Stimulated activated CD4-positive, alpha-beta T cell treated with anti-CD3 and anti-CD28 coated beads, Interleukin-15, amount 100 ng/mL, for 24 hours (primary cell): ENCODE results near the gene SERTM2.
"Not testable (repeated sequence)": the region's sequence is repeated elsewhere in the genome, so short reads cannot be mapped to it uniquely, and the experiment has no call there.

Experiments
- DNase-seq: peaks from one replicate; pipeline ENCODE4 v3.0.0-alpha.2; 2020

SERTM2 gene

GRCh38 chrX:111511477-111511876 lies at the start of gene SERTM2:
Gene SERTM2, plus strand, starts transcription at chrX:111511645. Its CDS starts 7,213 bp downstream, at chrX:111518858.
- no peak for DNase-seq

GRCh38 chrX:111465669-111466068 lies 45.8 kb upstream of the SERTM2 start:
- DNase-seq, result no peak

GRCh38 chrX:111467896-111468295 lies 43.5 kb upstream of the SERTM2 start:
- no peak for DNase-seq

- DNase-seq, result no peak
Measured at GRCh38 chrX:111470681-111471403, 40.6 kb upstream of the SERTM2 start.

- DNase-seq, result no peak
Measured at GRCh38 chrX:111481896-111482295, 29.5 kb upstream of the SERTM2 start.

GRCh38 chrX:111483135-111483534 lies 28.3 kb upstream of the SERTM2 start:
- DNase-seq, result no peak

- DNase-seq, result no peak
Measured at GRCh38 chrX:111483881-111484280, 27.6 kb upstream of the SERTM2 start.

- no peak for DNase-seq
Measured at GRCh38 chrX:111490688-111491087, 20.8 kb upstream of the SERTM2 start.

GRCh38 chrX:111492085-111492484 lies 19.4 kb upstream of the SERTM2 start:
- DNase-seq, result no peak

GRCh38 chrX:111498538-111499103 lies 12.8 kb upstream of the SERTM2 start:
- no peak for DNase-seq

- no peak for DNase-seq
Measured at GRCh38 chrX:111503485-111503993, 7.9 kb upstream of the SERTM2 start.

- no peak for DNase-seq
Measured at GRCh38 chrX:111504941-111505340, 6.5 kb upstream of the SERTM2 start.

- DNase-seq, result no peak
Measured at GRCh38 chrX:111505783-111506182, 5.7 kb upstream of the SERTM2 start.

GRCh38 chrX:111506826-111507225 lies 4.6 kb upstream of the SERTM2 start:
- no peak for DNase-seq

- no peak for DNase-seq
Measured at GRCh38 chrX:111507933-111508332, 3.5 kb upstream of the SERTM2 start.

GRCh38 chrX:111515298-111515697 lies 3.9 kb downstream of the SERTM2 start:
- DNase-seq, result no peak

GRCh38 chrX:111518667-111519066 lies 7.2 kb downstream of the SERTM2 start:
- no peak for DNase-seq

GRCh38 chrX:111519215-111519614 lies 7.8 kb downstream of the SERTM2 start:
- DNase-seq, result no peak

GRCh38 chrX:111520506-111520905 lies 9.1 kb downstream of the SERTM2 start:
- DNase-seq, result no peak

- no peak for DNase-seq
Measured at GRCh38 chrX:111521169-111521568, 9.7 kb downstream of the SERTM2 start.

GRCh38 chrX:111543212-111543741 lies 31.8 kb downstream of the SERTM2 start:
- DNase-seq, result no peak

GRCh38 chrX:111549235-111549634 lies 37.8 kb downstream of the SERTM2 start:
- DNase-seq, result not testable (repeated sequence)

GRCh38 chrX:111555406-111555958 lies 44.0 kb downstream of the SERTM2 start:
- no peak for DNase-seq

GRCh38 chrX:111560801-111561200 lies 49.4 kb downstream of the SERTM2 start:
- DNase-seq, result no peak
